Forelimb muscle (tissue), 1 donor: Measurements from ENCODE around the gene LZTS2. TPM values are rescaled to one million over a fixed set of nuclear protein-coding genes. Genes with fewer than 3 reads are reported as not detected.

ENCODE experiments used
- DNase-seq: peaks from one replicate; pipeline ENCODE4 v3.0.0-alpha.2; 2013; ENCODE audit warnings: low read depth
- polyA plus RNA-seq: library from polyadenylated mRNA; unstranded; fragments of 120-200 nt; gene quantifications from one replicate; pipeline ENCODE4 v1.2.1, GENCODE V29; 2013; ENCODE audit not compliant: insufficient read length

The LZTS2 gene
- polyA plus RNA-seq, 1 donor: 60.9 TPM

DNA sequence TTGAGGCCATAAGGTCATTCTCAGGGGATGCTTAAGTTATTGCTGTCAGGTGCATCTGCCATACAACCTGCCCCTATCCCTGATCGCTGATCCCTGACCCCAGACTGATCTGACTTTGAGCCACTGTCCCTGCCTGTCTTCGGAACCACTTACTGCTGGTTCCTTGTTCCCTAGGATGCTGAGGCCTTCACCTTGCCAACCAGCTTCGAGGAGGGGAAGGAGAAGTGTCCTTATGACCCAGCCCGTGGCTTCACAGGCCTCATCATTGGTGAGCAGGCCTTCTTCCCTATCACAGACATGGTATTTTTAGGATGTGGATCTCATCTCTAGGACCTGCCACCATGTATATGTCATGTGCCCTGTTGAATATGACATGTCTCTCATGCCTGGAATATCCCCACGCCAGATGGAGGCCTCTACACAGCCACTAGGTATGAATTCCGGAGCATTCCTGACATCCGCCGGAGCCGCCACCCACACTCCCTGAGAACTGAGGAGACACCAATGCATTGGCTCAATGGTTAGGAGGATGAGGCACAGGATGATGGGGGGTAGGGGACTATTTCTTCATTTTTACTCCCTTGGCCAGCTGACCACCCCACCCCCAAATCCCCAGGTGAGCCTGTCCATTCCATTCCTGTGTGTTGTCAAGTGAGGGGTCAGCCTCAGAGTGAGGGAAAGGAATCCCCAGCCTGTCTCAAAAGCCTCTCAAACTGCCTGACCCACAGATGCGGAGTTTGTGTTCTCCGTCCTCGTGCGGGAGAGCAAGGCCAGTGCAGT, 21.3 kb upstream of the LZTS2 start:
- DNase-seq: no peak

DNA sequence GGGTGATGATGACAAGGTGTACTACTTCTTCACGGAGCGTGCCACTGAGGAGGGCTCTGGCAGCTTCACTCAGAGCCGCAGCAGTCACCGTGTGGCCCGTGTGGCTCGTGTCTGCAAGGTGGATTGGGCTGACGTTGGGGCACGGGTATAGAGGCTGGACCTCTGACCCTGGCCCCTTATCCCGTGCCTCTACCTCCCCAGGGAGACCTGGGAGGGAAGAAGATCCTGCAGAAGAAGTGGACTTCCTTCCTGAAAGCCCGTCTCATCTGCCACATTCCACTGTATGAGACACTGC, 20.8 kb upstream of the LZTS2 start:
- no peak for DNase-seq

DNA sequence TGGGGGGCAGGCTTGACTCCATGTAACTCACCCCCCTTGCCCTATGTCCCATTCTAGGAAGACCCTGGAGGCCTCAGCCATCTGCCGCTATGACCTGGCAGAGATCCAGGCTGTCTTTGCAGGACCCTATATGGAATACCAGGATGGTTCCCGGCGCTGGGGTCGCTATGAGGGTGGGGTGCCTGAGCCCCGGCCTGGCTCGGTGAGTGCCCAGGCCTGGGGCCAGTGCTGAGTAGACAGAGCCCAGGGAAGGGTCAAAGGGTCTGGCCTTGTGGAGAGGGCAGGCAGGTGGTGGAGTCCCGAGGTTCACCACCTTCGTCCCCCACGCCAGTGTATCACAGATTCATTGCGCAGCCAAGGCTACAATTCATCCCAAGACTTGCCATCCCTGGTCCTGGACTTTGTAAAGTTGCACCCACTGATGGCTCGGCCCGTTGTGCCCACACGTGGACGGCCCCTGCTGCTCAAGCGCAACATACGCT, 19.8 kb upstream of the LZTS2 start:
- DNase-seq: no peak

- no peak for DNase-seq
Observed at GRCh38 chr10:100980311-100980710, 19.3 kb upstream of the LZTS2 start.

DNA sequence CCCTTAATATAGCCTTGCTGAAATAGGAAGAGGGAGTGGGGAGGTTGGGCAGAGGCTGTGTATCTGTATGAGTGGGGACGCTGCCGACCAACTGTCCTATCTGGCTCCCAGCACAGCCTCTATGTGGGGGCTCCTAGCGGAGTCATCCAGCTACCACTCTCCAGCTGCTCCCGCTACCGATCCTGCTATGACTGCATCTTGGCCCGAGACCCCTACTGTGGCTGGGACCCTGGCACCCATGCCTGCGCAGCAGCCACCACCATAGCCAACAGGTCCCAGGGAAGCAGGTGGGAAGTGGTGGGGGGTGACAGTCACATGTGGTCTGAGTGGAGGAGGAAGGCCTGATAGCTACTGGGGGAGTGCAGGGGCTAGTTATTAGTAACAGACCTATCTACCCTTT, 18.9 kb upstream of the LZTS2 start:
- DNase-seq: no peak

DNA sequence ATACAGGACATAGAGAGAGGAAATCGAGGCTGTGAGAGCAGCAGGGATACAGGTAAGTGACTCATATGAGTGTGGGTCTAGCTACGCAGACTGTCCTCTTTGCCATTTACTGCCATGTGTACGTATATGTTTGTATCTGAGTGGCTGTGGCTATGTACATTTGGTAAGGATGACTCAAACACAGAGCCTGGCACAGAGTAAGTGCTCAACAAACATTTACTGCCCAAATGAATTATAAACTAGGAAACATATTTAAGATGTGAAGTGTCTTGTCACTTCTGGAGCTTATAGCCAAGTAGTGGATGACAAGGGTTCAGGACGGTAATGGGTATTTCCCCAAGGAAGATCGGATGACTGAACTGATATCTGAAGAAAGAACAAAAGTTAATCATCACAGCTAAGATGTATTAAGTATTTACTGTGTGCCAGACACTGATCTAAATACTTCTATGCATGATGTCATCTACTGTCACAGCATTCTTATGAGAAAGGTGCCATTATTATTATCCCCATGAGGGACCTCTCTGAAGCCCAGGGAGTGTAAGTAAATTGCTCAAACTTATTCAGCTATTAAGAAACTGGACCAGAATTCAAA, 18.3 kb upstream of the LZTS2 start:
- DNase-seq: no peak

DNA sequence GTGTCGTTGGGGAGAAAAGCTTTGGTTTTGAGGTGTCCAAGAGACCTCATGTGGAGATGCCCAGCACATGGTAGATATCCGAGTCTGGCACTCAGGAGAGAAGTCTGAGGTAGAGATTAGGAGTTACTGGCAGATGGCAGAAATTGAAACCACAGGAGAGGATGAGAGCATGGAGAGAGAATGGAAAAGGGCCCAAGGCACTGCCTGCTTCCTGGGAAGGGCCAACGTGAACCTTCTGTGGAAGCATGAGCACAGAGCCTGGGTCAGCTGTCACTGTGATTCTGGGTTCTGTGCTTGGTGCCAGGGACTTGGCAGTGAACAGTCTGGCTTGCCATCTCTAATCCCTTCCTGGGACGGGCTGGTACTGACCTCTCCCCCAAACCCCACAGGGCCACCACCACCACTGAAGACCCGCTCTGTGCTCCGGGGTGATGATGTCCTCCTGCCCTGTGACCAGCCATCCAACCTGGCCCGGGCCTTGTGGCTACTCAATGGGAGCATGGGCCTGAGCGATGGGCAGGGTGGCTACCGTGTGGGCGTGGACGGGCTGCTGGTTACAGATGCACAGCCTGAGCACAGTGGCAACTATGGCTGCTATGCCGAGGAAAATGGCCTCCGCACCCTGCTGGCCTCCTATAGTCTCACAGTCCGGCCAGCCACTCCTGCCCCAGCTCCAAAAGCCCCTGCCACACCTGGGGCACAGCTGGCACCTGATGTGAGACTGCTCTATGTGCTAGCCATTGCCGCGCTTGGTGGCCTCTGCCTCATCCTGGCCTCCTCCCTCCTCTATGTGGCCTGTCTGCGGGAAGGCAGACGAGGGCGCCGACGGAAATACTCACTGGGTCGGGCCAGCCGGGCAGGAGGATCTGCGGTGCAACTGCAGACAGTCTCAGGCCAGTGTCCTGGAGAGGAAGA, 16.4 kb upstream of the LZTS2 start:
- no peak for DNase-seq

DNA sequence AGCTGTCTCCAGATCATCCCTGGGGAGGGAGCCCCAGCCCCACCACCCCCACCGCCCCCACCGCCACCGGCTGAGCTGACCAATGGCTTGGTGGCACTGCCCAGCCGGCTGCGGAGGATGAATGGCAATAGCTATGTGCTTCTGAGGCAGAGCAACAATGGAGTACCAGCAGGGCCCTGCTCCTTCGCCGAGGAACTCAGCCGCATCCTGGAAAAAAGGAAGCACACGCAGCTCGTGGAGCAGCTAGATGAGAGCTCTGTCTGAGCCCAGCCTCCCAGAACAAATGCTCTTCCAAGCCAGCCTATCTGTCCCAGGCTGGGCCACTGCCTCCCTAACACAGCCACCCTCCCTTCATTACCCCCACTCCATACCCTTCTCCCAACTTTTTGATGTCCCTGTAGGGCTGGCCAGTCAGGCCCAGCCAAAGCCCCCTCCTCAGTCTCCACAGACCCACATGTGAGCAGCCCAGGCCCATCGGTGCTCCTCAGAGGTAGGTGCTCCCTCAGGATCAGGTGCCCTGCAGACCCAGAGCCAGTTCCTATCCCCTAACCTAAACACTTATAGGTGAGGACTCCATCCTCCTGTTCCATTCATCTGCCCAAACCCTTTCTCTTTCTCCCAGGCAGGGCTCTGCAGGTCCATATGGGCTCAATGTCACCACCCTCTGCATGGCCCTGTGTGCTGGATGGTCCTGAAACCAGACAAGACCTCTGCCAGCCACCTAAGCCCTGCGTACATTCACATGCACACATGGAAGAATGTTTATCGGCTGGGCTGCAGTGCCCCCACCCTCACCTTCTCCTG, 15.5 kb upstream of the LZTS2 start:
- no peak for DNase-seq

DNA sequence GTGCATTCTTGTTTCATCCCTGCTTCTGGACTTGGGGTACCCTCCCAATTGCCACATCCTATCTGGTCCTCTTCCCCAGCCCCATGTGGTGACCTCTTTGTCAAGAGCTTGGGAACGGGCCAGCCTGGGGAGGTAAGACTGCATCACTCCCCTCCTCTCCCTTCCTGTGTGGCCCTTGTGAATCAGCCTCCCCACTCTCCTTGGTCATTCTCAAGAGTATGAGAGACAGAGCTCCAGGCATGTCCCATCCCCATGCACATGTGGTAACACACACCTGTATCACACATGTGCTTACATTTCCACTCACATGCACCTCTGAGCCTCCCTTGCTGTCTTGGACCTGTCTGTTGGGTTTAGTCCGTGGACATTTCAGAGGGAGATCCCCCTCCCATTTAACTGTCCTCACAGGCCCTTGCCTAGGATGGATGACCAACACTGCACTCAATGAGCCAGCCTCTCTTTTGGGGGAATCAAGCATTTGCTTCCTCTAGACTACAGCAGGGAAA, 14.9 kb upstream of the LZTS2 start:
- no peak for DNase-seq

DNA sequence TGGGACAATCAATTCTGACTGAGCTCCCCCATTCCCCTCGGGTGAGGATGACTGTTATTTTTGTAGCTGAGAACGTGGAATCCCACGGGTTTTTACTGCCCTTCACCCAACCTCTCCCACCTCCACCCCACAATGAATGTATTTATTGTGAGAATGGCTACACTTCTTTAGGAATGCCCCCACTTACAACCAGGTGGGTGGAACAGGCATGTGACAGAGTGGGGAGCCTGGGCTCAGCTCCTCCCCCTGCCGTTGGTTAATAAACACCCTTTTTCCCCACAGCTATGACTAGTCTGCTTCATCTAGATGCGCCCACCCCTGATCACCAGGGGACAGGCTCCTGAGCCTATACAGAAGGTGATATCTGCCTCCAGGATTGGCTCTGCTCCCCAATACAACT, 14.3 kb upstream of the LZTS2 start:
- no peak for DNase-seq

DNA sequence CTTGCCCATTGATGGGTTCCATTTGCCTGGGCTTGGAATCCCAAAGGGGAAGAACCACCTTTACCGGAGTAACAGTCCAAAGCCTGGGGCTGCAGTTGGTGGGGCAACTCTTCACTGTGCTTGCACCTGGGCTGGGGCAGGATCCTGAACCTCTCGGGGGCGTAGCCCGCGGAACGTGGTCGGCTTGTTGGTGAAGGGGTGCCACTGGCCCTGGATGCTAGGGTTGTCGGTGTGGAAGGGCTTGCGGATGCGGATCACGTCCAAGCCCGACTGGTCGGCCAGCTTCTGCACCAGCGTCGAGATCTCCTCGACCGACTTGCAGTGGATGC, 13.0 kb upstream of the LZTS2 start:
- DNase-seq: no peak

DNA sequence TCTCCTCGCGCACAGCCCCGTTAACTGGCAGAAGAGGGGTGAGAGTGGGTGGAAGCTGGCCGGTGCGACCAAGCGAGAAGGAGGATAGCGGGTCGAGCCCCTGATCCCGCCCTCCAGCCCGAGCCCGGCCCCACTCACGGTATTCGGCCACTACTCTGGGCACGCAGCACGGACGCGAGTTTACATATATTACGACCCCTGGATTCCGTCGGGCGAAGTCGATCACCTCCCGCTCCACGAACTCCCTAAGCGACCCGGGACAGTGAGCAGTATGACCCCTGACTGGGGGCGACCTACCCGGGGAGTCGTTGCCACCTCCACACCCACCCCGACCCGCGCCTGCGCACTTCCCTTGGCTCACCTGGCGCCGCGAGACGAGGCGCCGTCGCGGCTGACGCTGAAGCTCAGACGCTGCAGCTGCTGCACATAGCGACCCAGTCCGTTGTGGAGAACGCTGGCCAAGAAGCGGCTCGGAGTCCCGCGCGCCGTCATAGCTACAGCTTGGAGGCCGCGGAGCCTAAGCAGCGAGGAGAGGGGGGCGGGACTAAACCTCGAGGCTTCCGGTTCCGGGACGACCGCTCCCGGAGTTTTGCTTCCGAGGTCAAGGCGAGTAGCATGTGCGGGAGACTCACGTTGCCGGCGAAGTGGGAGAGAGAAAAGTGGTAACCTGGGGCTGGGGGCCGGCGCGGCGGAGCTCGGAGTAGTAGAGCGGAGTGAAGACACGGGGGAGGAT, 12.5 kb upstream of the LZTS2 start, which contains the start of the genes MRPL43 and TWNK:
TSS of gene MRPL43 (minus strand) at position 546 of the 733 bp plus-strand sequence. CDS start at position 492, 54 bp downstream.
TSS of gene TWNK (plus strand) at position 592 of the 733 bp plus-strand sequence. CDS start 668 bp downstream, outside the sequence.
- DNase-seq: peak; percentile 44

DNA sequence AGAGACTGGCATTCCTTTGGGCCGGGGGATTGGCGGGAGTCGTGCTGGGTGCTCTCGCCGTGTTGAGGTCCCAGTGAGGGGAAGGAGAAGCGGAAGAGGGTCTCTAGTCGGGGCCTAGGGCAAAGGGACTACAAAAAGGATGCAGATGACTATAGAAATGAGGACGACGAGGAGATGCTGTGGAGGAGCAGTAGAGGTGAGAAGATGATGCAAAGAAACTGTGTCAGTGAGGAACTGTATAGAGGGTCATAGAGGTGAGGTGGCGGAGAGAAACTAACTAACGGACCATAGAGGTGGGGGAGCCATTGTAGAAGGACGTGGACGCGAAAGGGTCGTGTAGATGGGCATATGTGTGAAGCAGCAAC, 11.9 kb upstream of the LZTS2 start:
- no peak for DNase-seq

- DNase-seq: no peak
Observed at GRCh38 chr10:100988166-100988565, 11.4 kb upstream of the LZTS2 start.

GRCh38 chr10:100989088-100989487, 10.5 kb upstream of the LZTS2 start:
- DNase-seq: no peak

DNA sequence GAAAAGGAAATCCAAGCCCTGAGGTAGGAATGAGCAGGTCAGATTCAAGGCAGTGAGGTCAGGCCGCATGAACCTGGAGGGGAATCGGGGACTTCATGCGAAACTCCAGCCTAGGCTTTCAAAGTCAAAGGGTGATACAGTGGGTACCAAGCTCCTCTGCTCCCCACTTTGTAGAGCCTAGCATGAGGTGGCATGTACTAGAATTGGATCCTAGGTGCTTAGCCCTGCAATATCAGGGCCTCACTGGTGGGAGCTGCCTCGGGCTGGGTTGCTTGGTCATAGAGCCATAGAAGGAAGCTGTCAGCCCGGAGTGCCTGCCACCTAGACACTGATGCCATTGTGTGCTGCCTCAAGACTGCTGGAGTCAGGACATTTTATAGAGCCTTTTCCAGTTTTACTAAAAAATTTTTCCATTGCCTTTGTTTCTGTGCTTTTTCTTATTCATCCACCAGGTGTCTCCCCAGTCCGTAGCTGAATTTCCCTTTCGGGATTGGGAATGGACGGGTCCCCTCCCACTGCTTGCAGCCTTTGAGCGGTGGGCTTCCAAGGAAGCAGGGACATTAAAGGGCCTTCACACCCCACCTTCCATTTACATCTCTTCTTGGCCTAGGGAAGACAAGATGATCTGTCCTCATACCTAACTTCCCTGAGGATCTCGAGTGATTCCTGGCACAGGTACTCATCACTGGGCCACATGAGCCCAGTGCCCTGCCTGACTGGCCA, 5.5 kb upstream of the LZTS2 start:
- no peak for DNase-seq

DNA sequence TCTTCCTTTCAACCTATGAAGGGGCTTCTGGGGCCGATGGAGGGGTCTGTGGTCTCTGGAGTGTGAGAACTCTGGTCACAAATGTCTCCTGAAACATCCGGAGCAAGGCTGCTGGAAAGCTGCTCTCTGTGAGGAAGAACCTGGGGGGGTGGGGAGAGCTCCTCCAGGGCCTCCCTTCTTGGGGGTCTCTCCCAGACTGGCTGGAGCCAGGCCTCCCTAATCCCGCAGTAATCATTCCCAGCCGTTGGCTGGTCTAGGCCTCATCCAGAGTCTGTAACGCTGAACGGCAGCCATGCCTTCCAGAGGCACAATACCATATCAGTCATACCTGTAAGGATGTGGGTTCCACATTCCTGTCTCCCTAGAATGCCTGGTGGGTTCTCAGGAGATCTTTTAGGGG, 4.4 kb upstream of the LZTS2 start:
- DNase-seq: no peak

- no peak for DNase-seq
Observed at GRCh38 chr10:100996678-100997359, 2.8 kb upstream of the LZTS2 start.

GRCh38 chr10:100997360-100998182, 2.0 kb upstream of the LZTS2 start:
- DNase-seq: no peak
